ENCODE data around the gene MAP7D3.

- no peak for TF ChIP-seq CTCF (IDR thresholded peaks at IDR 0.05; ENCODE audit: low read length)
- no peak for TF ChIP-seq EZH2phosphoT487 (IDR thresholded peaks at IDR 0.05; ENCODE audit: low read length)
- no peak for TF ChIP-seq EZH2 (optimal IDR thresholded peaks at IDR 0.05; ENCODE audit: low read depth, low read length)
Observed at GRCh38 chrX:136258951-136259350, 7.8 kb upstream of the MAP7D3 start.
